ENCODE data around the gene MEG3.

GRCh38 chr14:100818221-100818699 is 7.7 kb upstream of the MEG3 start:
- TF ChIP-seq POLR2A (IDR thresholded peaks at IDR 0.05), result no peak
- no peak for TF ChIP-seq CTCF (IDR thresholded peaks at IDR 0.05)

Measured in lower leg skin (tissue), 3 donors.